AG10803 (cell line): ENCODE results near the gene RASA3.

Source experiments
- DNase-seq: peaks from one replicate; pipeline ENCODE4 v3.0.0; 2010; ENCODE audit warnings: low read depth
- H3K4me3 ChIP-seq: 2 replicates; pipeline ENCODE4 v1.5.1; 2011; ENCODE audit warnings: mild to moderate bottlenecking, low read length, control low read depth
- TF ChIP-seq, protein P1 (sequence below): conservative IDR thresholded peaks from 2 replicates; pipeline ENCODE4 v1.5.1; 2011; ENCODE audit warnings: mild to moderate bottlenecking, low read length, control low read depth, inconsistent platforms

RASA3 gene

DNA sequence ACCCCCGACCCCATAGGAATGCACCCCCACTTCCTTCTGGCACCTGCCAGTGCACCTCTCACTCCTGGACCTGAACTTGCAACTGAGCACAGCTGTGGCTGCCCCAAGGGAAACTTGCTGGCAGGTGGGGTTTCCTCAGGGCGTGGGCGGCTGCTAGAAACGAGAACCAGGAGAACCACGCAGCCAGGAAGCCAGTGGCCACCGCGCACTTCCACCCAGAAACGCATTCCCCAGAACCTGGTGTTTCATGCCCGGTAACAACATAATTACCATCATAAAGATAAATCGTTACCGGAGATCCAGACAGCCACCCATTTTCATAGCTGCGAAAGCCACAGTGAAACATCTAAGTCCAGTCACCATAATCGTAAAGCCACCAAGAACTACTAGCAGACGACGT, 83.4 kb downstream of the RASA3 start:
- H3K4me3 ChIP-seq: no peak overlapping the region
- no peak for DNase-seq

DNA sequence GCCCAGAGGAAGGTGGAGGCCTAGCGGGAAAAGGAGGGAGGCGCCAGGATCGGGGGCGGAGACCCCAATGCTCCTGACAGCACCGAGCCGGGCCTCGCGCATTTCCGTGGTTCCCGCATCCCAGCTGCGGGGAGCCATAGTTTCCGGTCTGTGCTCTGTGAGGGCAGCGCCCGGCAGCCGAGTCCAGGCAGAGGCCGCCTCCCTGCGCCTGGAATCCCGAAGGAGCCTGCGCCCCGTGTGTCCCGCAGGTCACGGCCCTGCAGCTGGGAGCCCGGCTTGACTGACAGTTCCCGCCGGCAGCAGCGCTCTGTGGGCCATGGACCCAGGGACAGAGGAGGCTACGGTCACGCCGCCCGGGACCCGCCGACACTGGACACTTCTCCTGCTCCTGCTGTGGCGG, 84.0 kb downstream of the RASA3 start:
- TF ChIP-seq, protein P1, sequence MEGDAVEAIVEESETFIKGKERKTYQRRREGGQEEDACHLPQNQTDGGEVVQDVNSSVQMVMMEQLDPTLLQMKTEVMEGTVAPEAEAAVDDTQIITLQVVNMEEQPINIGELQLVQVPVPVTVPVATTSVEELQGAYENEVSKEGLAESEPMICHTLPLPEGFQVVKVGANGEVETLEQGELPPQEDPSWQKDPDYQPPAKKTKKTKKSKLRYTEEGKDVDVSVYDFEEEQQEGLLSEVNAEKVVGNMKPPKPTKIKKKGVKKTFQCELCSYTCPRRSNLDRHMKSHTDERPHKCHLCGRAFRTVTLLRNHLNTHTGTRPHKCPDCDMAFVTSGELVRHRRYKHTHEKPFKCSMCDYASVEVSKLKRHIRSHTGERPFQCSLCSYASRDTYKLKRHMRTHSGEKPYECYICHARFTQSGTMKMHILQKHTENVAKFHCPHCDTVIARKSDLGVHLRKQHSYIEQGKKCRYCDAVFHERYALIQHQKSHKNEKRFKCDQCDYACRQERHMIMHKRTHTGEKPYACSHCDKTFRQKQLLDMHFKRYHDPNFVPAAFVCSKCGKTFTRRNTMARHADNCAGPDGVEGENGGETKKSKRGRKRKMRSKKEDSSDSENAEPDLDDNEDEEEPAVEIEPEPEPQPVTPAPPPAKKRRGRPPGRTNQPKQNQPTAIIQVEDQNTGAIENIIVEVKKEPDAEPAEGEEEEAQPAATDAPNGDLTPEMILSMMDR: no peak
- no peak for DNase-seq
- H3K4me3 ChIP-seq: no peak overlapping the region

More for the DNA sequence above, 83.4 kb downstream of the RASA3 start:
- TF ChIP-seq, protein P1: no peak

DNA sequence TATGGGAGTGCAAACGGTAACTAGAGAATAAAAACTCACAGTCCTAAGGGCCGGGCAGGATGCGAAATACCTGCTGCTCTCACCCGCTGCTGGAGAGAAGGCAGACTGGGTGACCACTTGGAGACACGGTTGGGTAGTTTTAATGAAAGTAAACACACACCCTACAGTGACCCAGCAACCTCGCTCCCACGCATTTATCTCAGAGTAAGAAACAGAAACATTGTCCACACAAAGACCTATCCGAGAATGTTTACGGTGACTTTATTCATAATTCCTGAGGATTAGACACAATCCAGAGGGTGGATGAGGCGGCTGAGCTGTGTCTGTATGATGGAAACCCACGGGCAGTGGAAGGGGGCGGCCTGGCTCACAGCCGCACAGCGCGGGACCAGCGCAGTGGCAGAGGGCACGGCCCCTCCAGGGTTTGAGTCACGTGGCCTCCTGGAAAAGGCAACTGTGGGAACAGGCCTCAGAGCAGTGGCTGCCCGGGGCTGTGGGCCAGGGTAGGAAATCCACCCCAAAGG, 85.0 kb downstream of the RASA3 start:
- DNase-seq: no peak
- no peak overlapping the region for H3K4me3 ChIP-seq
- TF ChIP-seq, protein P1: no peak

DNA sequence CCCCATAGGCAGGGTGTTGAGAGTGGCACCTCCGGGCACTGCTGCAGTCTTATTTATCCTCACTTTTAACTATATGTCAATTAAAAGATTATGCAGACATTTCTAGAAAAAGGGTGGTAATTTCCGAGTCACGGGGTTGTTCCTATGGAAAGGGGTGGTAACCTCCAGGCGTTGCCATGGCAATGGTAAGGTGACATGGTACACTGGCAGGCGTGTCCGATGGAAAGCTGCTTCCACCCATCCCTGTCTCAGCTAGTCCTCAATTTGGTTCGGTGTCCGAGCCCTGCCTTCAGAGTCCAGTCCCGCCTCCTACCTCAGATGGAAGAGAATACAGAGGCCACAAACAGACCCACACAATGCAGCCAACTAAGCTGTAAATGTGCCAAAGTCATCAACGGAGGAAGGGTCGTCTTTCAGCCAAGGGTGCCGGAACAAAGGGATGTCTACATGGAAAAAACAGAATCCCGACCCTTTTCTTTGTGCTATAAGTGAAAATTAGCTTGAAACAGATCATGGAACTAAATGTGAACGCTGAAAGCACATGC, 85.9 kb downstream of the RASA3 start:
- H3K4me3 ChIP-seq: no peak overlapping the region
- DNase-seq: no peak
- TF ChIP-seq, protein P1: no peak

DNA sequence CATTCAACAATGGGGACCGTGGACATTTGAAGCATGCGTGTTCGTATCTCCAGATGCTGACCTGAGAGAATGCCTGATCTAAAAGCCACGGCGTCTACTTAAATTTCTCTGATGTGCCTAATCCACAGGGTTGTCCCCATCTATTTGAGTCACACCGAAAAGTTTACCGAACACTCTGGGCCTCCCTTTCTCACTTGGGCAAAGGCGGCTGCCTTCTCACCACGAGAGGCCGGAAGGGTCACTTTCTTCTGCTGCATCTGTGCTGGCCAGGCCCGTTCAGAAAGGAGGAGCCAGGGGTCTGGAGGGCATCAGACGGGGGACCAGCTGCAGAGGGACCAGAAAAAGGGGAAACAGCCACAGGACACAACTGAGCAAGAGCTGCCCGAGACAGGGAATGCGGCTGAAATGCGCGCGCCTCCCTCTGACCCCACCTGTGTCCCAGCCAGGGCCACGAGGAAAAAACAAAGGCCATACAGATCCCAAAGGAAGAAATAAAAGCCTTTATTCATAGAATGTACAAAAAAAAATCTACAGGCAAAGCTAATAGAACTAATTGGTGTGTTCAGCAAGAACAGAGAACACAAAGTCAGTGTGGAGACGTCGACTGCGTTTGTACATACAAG, 87.2 kb downstream of the RASA3 start:
- H3K4me3 ChIP-seq: no peak overlapping the region
- DNase-seq: no peak
- TF ChIP-seq, protein P1: no peak

DNA sequence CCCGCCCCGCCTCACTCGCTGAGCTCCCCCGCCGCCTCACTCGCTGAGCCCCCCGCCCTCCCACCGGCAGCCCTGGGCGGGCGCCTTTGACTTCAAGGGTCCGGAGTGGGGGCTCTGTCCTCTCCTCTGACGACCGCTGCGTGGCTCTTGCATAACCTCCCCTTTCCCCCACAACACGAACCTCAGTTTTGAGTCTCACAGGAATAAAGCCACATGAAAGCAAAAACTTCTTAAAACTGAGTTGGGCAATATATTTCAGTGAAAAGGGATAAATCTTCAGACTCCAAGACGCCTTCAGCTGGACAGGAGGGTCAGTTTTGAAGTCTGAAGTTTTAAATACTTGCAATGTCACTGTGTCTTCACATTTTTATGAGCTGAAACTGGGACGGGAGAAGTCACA, 87.9 kb downstream of the RASA3 start:
- no peak overlapping the region for H3K4me3 ChIP-seq
- DNase-seq: peak; percentile 78
- TF ChIP-seq, protein P1: no peak

DNA sequence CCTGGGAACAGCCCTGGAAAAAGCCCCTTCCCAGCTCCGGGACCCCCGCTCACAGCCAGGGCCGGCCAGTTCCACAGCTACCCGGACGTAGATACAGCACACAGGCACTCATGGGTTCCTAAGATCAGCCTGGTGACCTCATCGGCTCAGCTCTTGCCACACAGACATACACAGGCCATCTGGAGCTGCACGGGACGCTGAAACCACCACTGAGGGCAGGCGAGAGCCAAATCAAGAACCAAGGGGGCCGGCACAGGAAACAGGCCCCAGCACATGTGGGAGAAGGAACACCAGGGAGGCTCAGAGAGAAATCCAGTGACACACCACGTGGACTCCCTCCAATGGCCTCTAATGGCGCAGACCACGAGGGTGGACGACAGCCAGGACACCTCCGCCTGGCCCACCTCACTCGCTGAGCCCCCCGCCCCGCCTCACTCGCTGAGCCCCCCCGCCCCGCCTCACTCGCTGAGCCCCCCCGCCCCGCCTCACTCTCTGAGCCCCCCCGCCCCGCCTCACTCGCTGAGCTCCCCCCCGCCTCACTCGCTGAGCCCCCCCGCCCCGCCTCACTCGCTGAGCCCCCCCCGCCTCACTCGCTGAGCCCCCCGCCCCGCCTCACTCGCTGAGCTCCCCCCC, 88.9 kb downstream of the RASA3 start:
- TF ChIP-seq, protein P1: peak; percentile 59
- DNase-seq: peak; percentile 95
- no peak overlapping the region for H3K4me3 ChIP-seq
